NT2/D1 (cell line): ENCODE data around the gene HABP4.

Source experiments
- YY1 ChIP-seq: IDR thresholded peaks from 2 replicates; pipeline ENCODE4 v1.6.1; 2011; ENCODE audit not compliant: insufficient read length, insufficient read depth
- ZNF274 ChIP-seq: IDR thresholded peaks from 2 replicates; pipeline ENCODE4 v1.6.1; 2011; ENCODE audit warnings: mild to moderate bottlenecking, low read depth, low read length

GRCh38 chr9:96509848-96510247 is 59.9 kb downstream of the HABP4 start:
- TF ChIP-seq YY1 (no peak), ZNF274 (no peak)
